GM23338 (cell line): ENCODE measurements around the gene ACYP2. TPM values are rescaled to one million over a fixed set of nuclear protein-coding genes. Genes with fewer than 3 reads are reported as not detected.

Experiments used
- ATAC-seq: fragments of 200-7000 bp; cut with Tn5 transposase; 3 replicates; pipeline ENCODE4 v1.9.1; 2020
- DNase-seq: peaks from one replicate; pipeline ENCODE4 v3.0.0-alpha.2; 2015; ENCODE audit warnings: low spot score
- H2AFZ ChIP-seq: fragments of 200-600 bp; sonication (generic); 2 replicates; pipeline ENCODE4 v1.8.0; 2016; ENCODE audit warnings: antibody characterized with exemption, mild to moderate bottlenecking, moderate library complexity
- H3F3A ChIP-seq: fragments of 200-600 bp; sonication (generic); replicated peaks from 2 replicates; pipeline ENCODE4 v1.8.0; 2017; ENCODE audit warnings: antibody characterized with exemption, mixed run types, low read depth
- H3K27ac ChIP-seq: fragments of 200-600 bp; sonication (generic); 2 replicates; pipeline ENCODE4 v1.6.1; 2016; ENCODE audit warnings: low read depth
- H3K27me3 ChIP-seq: fragments of 200-600 bp; sonication (generic); 2 replicates; pipeline ENCODE4 v1.8.0; 2016; ENCODE audit warnings: mild to moderate bottlenecking, mixed run types, moderate library complexity; ENCODE audit not compliant: insufficient read depth
- H3K36me3 ChIP-seq: fragments of 200-600 bp; sonication (generic); 2 replicates; pipeline ENCODE4 v1.8.0; 2016; ENCODE audit warnings: mild to moderate bottlenecking; ENCODE audit not compliant: insufficient read depth
- H3K4me1 ChIP-seq: fragments of 200-600 bp; sonication (generic); 2 replicates; pipeline ENCODE4 v1.8.0; 2016; ENCODE audit warnings: mild to moderate bottlenecking, moderate library complexity; ENCODE audit not compliant: insufficient read depth
- H3K4me2 ChIP-seq: fragments of 200-600 bp; sonication (generic); 2 replicates; pipeline ENCODE4 v1.7.1; 2017; ENCODE audit warnings: mixed run types
- H3K4me3 ChIP-seq: fragments of 200-600 bp; sonication (generic); 2 replicates; pipeline ENCODE4 v1.6.1; 2016; ENCODE audit warnings: mixed run types
- H3K79me2 ChIP-seq: fragments of 200-600 bp; sonication (generic); replicated peaks from 2 replicates; pipeline ENCODE4 v1.8.0; 2017; ENCODE audit warnings: mild to moderate bottlenecking; ENCODE audit not compliant: insufficient read depth
- H3K9me2 ChIP-seq: fragments of 200-600 bp; sonication (generic); 2 replicates; pipeline ENCODE4 v1.8.0; 2017; ENCODE audit not compliant: insufficient read depth
- H4K20me1 ChIP-seq: fragments of 200-600 bp; sonication (generic); replicated peaks from 2 replicates; pipeline ENCODE4 v1.8.0; 2017; ENCODE audit warnings: mild to moderate bottlenecking; ENCODE audit not compliant: insufficient read depth
- H3K27ac Mint-ChIP-seq: 2 replicates; pipeline ENCODE4 v1.8.0; 2020; ENCODE audit warnings: inconsistent platforms, mild to moderate bottlenecking, moderate library complexity, mixed read lengths
- H3K27me3 Mint-ChIP-seq: 3 replicates; pipeline ENCODE4 v1.8.0; 2022; ENCODE audit warnings: low read depth, mild to moderate bottlenecking, moderate library complexity, mixed read lengths, inconsistent platforms; ENCODE audit not compliant: insufficient read depth, poor library complexity
- H3K36me3 Mint-ChIP-seq: 3 replicates; pipeline ENCODE4 v1.8.0; 2021; ENCODE audit warnings: low read depth, mild to moderate bottlenecking, inconsistent platforms, moderate library complexity, mixed read lengths
- H3K4me1 Mint-ChIP-seq: 3 replicates; pipeline ENCODE4 v1.8.0; 2020; ENCODE audit warnings: mild to moderate bottlenecking, inconsistent platforms, mixed read lengths
- H3K4me3 Mint-ChIP-seq: 3 replicates; pipeline ENCODE4 v1.8.0; 2021; ENCODE audit warnings: moderate library complexity, mild to moderate bottlenecking, inconsistent platforms, mixed read lengths
- H3K9me3 Mint-ChIP-seq: 3 replicates; pipeline ENCODE4 v1.8.0; 2020; ENCODE audit warnings: moderate library complexity, mild to moderate bottlenecking, inconsistent platforms, mixed read lengths
- CTCF ChIP-seq, 2 experiments: fragments of 200-600 bp in 1 of 2; sonication (generic) in 1 of 2; conservative IDR thresholded peaks; 2 replicates each; pipeline versions ENCODE4 v1.5.1 to v1.6.1; 2016 to 2017; ENCODE audit warnings: antibody characterized with exemption in 2 of 2, low read depth in 2 of 2, mild to moderate bottlenecking in 2 of 2, moderate library complexity in 1 of 2
- EZH2phosphoT487 ChIP-seq: fragments of 200-600 bp; sonication (generic); IDR thresholded peaks from one replicate; pipeline ENCODE4 v1.8.1; 2018; ENCODE audit warnings: antibody characterized with exemption; ENCODE audit not compliant: unreplicated experiment
- JUNB ChIP-seq: IDR thresholded peaks from one replicate; pipeline ENCODE4 v1.6.1; 2016; ENCODE audit warnings: antibody characterized with exemption; ENCODE audit not compliant: unreplicated experiment
- NANOG ChIP-seq: IDR thresholded peaks from 2 replicates; pipeline ENCODE4 v1.6.1; 2016; ENCODE audit warnings: antibody characterized with exemption, borderline replicate concordance
- POLR2AphosphoS5 ChIP-seq: IDR thresholded peaks from 2 replicates; pipeline ENCODE4 v1.6.1; 2016; ENCODE audit warnings: antibody characterized with exemption, low read depth
- REST ChIP-seq: IDR thresholded peaks from one replicate; pipeline ENCODE4 v1.6.1; 2018; ENCODE audit warnings: antibody characterized with exemption; ENCODE audit not compliant: unreplicated experiment
- STAT1 ChIP-seq: IDR thresholded peaks from one replicate; pipeline ENCODE4 v1.6.1; 2016; ENCODE audit warnings: antibody characterized with exemption; ENCODE audit not compliant: unreplicated experiment
- ZNF331 ChIP-seq: fragments of 250-450 bp; sonication (Bioruptor Pico); IDR thresholded peaks from 2 replicates; pipeline ENCODE4 v1.5.0; 2020; ENCODE audit warnings: low read depth, mild to moderate bottlenecking, moderate library complexity
- ZNF462 ChIP-seq: fragments of 250-450 bp; sonication (Bioruptor Pico); IDR thresholded peaks from 2 replicates; pipeline ENCODE4 v1.5.0; 2020; ENCODE audit warnings: mild to moderate bottlenecking, moderate library complexity
- polyA plus RNA-seq: library from polyadenylated mRNA; unstranded; fragments of >200 nt; fragmentation: Nextera tagmentation; extraction: Ambion mirVana; gene quantifications from 2 replicates; pipeline ENCODE4 v1.2.1, GENCODE V29; 2016
- total RNA-seq: library from RNA; depleted of rRNA; stranded (reverse); fragments of >200 nt; shearing (Covaris generic); gene quantifications from 2 replicates; pipeline ENCODE4 v1.2.3, GENCODE V29; 2014

ACYP2 gene
- total and polyA plus RNA-seq, 2 experiments from 2014 or later: 2.3 to 15.5 TPM

- H3K9me2 ChIP-seq: no peaks in the 10 kb centered on the region
- H4K20me1 ChIP-seq: no peaks in the 10 kb centered on the region
- H3F3A ChIP-seq: no peaks in the 10 kb centered on the region
- Mint-ChIP-seq H3K27me3 (peaks cover 4% of the 10 kb centered on the region), H3K36me3 (no peaks in the 10 kb centered on the region), H3K27ac (no peak overlapping the region), H3K9me3 (no peaks in the 10 kb centered on the region; the same call in 2 of the 3 replicates), H3K4me3 (no peak overlapping the region), H3K4me1 (peaks cover 5% of the 10 kb centered on the region)
- no peak for TF ChIP-seq CTCF (conservative IDR thresholded peaks at IDR 0.05; ENCODE audit: low read depth in 2 of 2)
- TF ChIP-seq STAT1: no peak
- TF ChIP-seq EZH2phosphoT487: no peak
- TF ChIP-seq ZNF331 (CRISPR knock-in tag): no peak
- peaks cover 7% of the 10 kb centered on the region; the same call in 1 of the 2 replicates for H3K4me1 ChIP-seq
- ATAC-seq (no peak), DNase-seq (no peak)
- H3K4me2 ChIP-seq: no peak overlapping the region
- H2AFZ ChIP-seq: no peak overlapping the region
- H3K79me2 ChIP-seq: no peaks in the 10 kb centered on the region
- H3K36me3 ChIP-seq: no peaks in the 10 kb centered on the region
- no peak overlapping the region for H3K27ac ChIP-seq
- H3K27me3 ChIP-seq: no peaks in the 10 kb centered on the region
- H3K4me3 ChIP-seq: no peak overlapping the region
Observed at GRCh38 chr2:54317973-54318372, 202.6 kb downstream of the ACYP2 start.

GRCh38 chr2:54318821-54319220 lies 203.4 kb downstream of the ACYP2 start:
- no peak overlapping the region for H3K4me3 Mint-ChIP-seq

More at GRCh38 chr2:54318821-54319220, 203.4 kb downstream of the ACYP2 start:
- H3K4me1 Mint-ChIP-seq: peaks cover 5% of the 10 kb centered on the region
- peaks cover 4% of the 10 kb centered on the region for H3K27me3 Mint-ChIP-seq
- no peaks in the 10 kb centered on the region for H3F3A ChIP-seq
- H3K27ac Mint-ChIP-seq: no peak overlapping the region
- no peaks in the 10 kb centered on the region for H3K36me3 ChIP-seq
- H3K9me3 Mint-ChIP-seq: peaks cover under 1% of the 10 kb centered on the region; the same call in 2 of the 3 replicates
- TF ChIP-seq ZNF462 (CRISPR knock-in tag) (no peak), NANOG (no peak), EZH2phosphoT487 (no peak), ZNF331 (CRISPR knock-in tag) (no peak), REST (no peak), STAT1 (no peak), JUNB (no peak), POLR2AphosphoS5 (no peak)
- 0 out of 2 replicates have a peak overlapping the region, but pooled peaks have one; percentile 54 for H2AFZ ChIP-seq
- H3K27ac ChIP-seq: no peak overlapping the region
- peaks cover 7% of the 10 kb centered on the region; the same call in 1 of the 2 replicates for H3K4me1 ChIP-seq
- H4K20me1 ChIP-seq: no peaks in the 10 kb centered on the region
- no peak overlapping the region for H3K4me3 ChIP-seq
- no peaks in the 10 kb centered on the region for H3K36me3 Mint-ChIP-seq
- H3K79me2 ChIP-seq: no peaks in the 10 kb centered on the region
- H3K9me2 ChIP-seq: no peaks in the 10 kb centered on the region
- ATAC-seq: peak; percentile 36; the same call in 2 of the 3 replicates
- H3K4me2 ChIP-seq: no peak overlapping the region
- DNase-seq: no peak
- H3K27me3 ChIP-seq: no peaks in the 10 kb centered on the region
